K562 (cell line): Measurements from ENCODE around the gene NFKB2. TPM values are rescaled to one million over a fixed set of nuclear protein-coding genes. Genes with fewer than 3 reads are reported as not detected.

Experiments used
- CEBPG ChIP-seq, 3 experiments: fragments of 200-800 bp in 1 of 3; sonication (Bioruptor generic) in 1 of 3; sonication (generic) in 1 of 3; formaldehyde crosslinking in 1 of 3; IDR thresholded peaks in 2 of 3; conservative IDR thresholded peaks in 1 of 3; 2 replicates each; pipeline versions ENCODE4 v1.6.1 to v1.8.0; 2016 to 2022; ENCODE audit warnings: missing compliant biosample characterization in 2 of 3, missing genetic modification characterization in 2 of 3, mild to moderate bottlenecking in 1 of 3, missing genetic modification reagents in 1 of 3
- MCM7 ChIP-seq, 2 experiments: fragments of 450-650 bp; IDR thresholded peaks; 2 replicates each; pipeline ENCODE4 v1.6.1; 2016 to 2018
- SMARCA5 ChIP-seq: fragments of 450-650 bp; IDR thresholded peaks from 2 replicates; pipeline ENCODE4 v1.6.1; 2016
- SREBF1 ChIP-seq: fragments of 150-350 bp; IDR thresholded peaks from 2 replicates; pipeline ENCODE4 v1.6.1; 2014; ENCODE audit warnings: antibody characterized with exemption, low read depth, low read length, borderline replicate concordance
- ZFPM2 ChIP-seq: fragments of 250-450 bp; sonication (Bioruptor Pico); IDR thresholded peaks from 2 replicates; pipeline ENCODE4 v1.5.1; 2022; ENCODE audit warnings: mild to moderate bottlenecking
- ZNF785 ChIP-seq: fragments of 250-450 bp; sonication (Bioruptor Pico); IDR thresholded peaks from 2 replicates; pipeline ENCODE4 v1.4.0; 2020; ENCODE audit warnings: mild to moderate bottlenecking
- polyA plus RNA-seq, 8 experiments: library from polyadenylated mRNA; depleted of rRNA in 4 of 8; stranded (reverse) in 5 of 8; unstranded in 3 of 8; fragments of >200 nt; fragmentation: Nextera tagmentation in 2 of 8; fragmentation: Illumina TruSeq in 1 of 8; extraction: Ambion mirVana in 2 of 8; extraction: Trizol in 1 of 8; gene quantifications; 2 replicates each; pipeline versions ENCODE4 v1.2.1 to v1.2.3, GENCODE V29; 2011 to 2014; ENCODE audit warnings: inconsistent platforms in 1 of 8, missing spikeins in 1 of 8
- total RNA-seq, 7 experiments: library from RNA; depleted of rRNA in 6 of 7; stranded (reverse); fragments of >200 nt in 6 of 7; fragmentation: Illumina TruSeq in 2 of 7; extraction: Trizol in 2 of 7; gene quantifications; 2 replicates each; pipeline versions ENCODE4 v1.2.1 to v1.2.3, GENCODE V29; 2011 to 2021; ENCODE audit warnings: low replicate concordance in 1 of 7
- TF ChIP-seq, protein P1 (sequence below), 3 experiments: IDR thresholded peaks in 2 of 3; conservative IDR thresholded peaks in 1 of 3; 2 replicates each; pipeline ENCODE4 v1.5.1; 2011 to 2012; ENCODE audit warnings: low read length in 3 of 3, mild to moderate bottlenecking in 3 of 3, control low read depth in 2 of 3, improper control_type of control experiment in 1 of 3, inconsistent platforms in 1 of 3, low read depth in 1 of 3, mixed read lengths in 1 of 3, moderate library complexity in 1 of 3; ENCODE audit not compliant: insufficient read depth in 2 of 3
- TF ChIP-seq, protein P2 (sequence below): IDR thresholded peaks from 2 replicates; pipeline ENCODE4 v1.6.1; 2011; ENCODE audit warnings: borderline replicate concordance, low read depth, mild to moderate bottlenecking, moderate library complexity, low read length; ENCODE audit not compliant: insufficient read depth, poor library complexity, severe bottlenecking
- TF ChIP-seq, protein P3 (sequence below): fragments of 150-350 bp; IDR thresholded peaks from 2 replicates; pipeline ENCODE4 v1.6.1; 2014; ENCODE audit warnings: low read depth, mild to moderate bottlenecking, low read length, borderline replicate concordance

Gene NFKB2
- total and polyA plus RNA-seq, 9 of the 15 experiments (the other 6 are each of a cell fraction or from before 2014, with no cell fraction given) = 0.07 to 20.3 (median 7.9) TPM

DNA sequence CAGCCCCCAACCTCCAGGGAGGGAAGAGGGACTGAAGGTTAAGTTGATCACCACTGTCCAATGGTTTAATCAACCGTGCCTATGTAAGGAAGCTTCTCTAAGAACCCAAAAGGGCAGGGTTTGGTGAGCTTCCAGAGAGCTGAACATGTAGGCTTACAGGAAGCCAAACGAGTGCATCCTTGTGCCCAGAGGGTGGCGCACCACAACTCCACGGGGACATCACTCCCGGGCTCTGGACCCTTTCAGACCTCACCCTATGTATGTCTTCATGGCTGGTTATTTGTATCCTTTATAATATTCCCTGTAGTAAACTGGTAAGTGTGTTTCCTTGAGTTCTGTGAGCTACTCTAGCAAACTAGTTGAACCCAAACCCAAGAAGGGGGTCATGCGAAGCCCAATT lies 11.5 kb upstream of the NFKB2 start (continued):
- TF ChIP-seq, protein P1, sequence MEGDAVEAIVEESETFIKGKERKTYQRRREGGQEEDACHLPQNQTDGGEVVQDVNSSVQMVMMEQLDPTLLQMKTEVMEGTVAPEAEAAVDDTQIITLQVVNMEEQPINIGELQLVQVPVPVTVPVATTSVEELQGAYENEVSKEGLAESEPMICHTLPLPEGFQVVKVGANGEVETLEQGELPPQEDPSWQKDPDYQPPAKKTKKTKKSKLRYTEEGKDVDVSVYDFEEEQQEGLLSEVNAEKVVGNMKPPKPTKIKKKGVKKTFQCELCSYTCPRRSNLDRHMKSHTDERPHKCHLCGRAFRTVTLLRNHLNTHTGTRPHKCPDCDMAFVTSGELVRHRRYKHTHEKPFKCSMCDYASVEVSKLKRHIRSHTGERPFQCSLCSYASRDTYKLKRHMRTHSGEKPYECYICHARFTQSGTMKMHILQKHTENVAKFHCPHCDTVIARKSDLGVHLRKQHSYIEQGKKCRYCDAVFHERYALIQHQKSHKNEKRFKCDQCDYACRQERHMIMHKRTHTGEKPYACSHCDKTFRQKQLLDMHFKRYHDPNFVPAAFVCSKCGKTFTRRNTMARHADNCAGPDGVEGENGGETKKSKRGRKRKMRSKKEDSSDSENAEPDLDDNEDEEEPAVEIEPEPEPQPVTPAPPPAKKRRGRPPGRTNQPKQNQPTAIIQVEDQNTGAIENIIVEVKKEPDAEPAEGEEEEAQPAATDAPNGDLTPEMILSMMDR (IDR thresholded peaks at IDR 0.05 in 2 of 3, conservative IDR thresholded peaks at IDR 0.05 in 1 of 3; ENCODE audit: insufficient read depth in 2 of 3, low read depth in 1 of 3, low read length in 3 of 3) = peak; percentile 51 to 56 (median 53)
- no peak for TF ChIP-seq CEBPG (CRISPR knock-in tag; IDR thresholded peaks at IDR 0.05)
- TF ChIP-seq CEBPG (tag; conservative IDR thresholded peaks at IDR 0.05 in 1 of 2, IDR thresholded peaks at IDR 0.05 in 1 of 2) = no peak
- no peak for TF ChIP-seq SREBF1
- no peak for TF ChIP-seq ZNF785 (CRISPR knock-in tag)
- no peak for TF ChIP-seq ZFPM2 (CRISPR knock-in tag)
- no peak for TF ChIP-seq SMARCA5
- TF ChIP-seq, protein P2, sequence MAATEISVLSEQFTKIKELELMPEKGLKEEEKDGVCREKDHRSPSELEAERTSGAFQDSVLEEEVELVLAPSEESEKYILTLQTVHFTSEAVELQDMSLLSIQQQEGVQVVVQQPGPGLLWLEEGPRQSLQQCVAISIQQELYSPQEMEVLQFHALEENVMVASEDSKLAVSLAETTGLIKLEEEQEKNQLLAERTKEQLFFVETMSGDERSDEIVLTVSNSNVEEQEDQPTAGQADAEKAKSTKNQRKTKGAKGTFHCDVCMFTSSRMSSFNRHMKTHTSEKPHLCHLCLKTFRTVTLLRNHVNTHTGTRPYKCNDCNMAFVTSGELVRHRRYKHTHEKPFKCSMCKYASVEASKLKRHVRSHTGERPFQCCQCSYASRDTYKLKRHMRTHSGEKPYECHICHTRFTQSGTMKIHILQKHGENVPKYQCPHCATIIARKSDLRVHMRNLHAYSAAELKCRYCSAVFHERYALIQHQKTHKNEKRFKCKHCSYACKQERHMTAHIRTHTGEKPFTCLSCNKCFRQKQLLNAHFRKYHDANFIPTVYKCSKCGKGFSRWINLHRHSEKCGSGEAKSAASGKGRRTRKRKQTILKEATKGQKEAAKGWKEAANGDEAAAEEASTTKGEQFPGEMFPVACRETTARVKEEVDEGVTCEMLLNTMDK = peak; percentile 79
- no peak for TF ChIP-seq MCM7 (IDR thresholded peaks at IDR 0.05)
- TF ChIP-seq, protein P3, sequence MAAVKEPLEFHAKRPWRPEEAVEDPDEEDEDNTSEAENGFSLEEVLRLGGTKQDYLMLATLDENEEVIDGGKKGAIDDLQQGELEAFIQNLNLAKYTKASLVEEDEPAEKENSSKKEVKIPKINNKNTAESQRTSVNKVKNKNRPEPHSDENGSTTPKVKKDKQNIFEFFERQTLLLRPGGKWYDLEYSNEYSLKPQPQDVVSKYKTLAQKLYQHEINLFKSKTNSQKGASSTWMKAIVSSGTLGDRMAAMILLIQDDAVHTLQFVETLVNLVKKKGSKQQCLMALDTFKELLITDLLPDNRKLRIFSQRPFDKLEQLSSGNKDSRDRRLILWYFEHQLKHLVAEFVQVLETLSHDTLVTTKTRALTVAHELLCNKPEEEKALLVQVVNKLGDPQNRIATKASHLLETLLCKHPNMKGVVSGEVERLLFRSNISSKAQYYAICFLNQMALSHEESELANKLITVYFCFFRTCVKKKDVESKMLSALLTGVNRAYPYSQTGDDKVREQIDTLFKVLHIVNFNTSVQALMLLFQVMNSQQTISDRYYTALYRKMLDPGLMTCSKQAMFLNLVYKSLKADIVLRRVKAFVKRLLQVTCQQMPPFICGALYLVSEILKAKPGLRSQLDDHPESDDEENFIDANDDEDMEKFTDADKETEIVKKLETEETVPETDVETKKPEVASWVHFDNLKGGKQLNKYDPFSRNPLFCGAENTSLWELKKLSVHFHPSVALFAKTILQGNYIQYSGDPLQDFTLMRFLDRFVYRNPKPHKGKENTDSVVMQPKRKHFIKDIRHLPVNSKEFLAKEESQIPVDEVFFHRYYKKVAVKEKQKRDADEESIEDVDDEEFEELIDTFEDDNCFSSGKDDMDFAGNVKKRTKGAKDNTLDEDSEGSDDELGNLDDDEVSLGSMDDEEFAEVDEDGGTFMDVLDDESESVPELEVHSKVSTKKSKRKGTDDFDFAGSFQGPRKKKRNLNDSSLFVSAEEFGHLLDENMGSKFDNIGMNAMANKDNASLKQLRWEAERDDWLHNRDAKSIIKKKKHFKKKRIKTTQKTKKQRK = no peak
- TF ChIP-seq, all 486 proteins: peak for 4
